Activated CD4-positive, alpha-beta memory T cell treated with anti-CD3 and anti-CD28 coated beads for 36 hours (primary cell): Measurements from ENCODE around the gene HES5. TPM values are rescaled to one million over a fixed set of nuclear protein-coding genes. Genes with fewer than 3 reads are reported as not detected.

ENCODE experiments used
- CTCF ChIA-PET: fragments of 350-600 bp; sonication (Branson Sonifier 250); formaldehyde crosslinking; loops from one replicate; lab custom pipeline; 2021; ENCODE audit warnings: antibody characterized with exemption, inconsistent platforms; lab: Charles Lee
- POLR2A ChIA-PET: fragments of 350-600 bp; sonication (Branson Sonifier 250); formaldehyde crosslinking; loops from one replicate; lab custom pipeline; 2021; ENCODE audit warnings: antibody characterized with exemption; lab: Charles Lee
- DNase-seq: peaks from one replicate; pipeline ENCODE4 v3.0.0-alpha.2; 2020
- H3K27ac Mint-ChIP-seq: one replicate; pipeline ENCODE4 v1.8.0; 2021; ENCODE audit warnings: mixed read lengths
- H3K27me3 Mint-ChIP-seq: one replicate; pipeline ENCODE4 v1.8.0; 2021; ENCODE audit warnings: mixed read lengths
- H3K36me3 Mint-ChIP-seq: one replicate; pipeline ENCODE4 v1.8.0; 2021; ENCODE audit warnings: mixed read lengths
- H3K4me1 Mint-ChIP-seq: one replicate; pipeline ENCODE4 v1.8.0; 2021; ENCODE audit warnings: low read depth, mixed read lengths
- H3K4me3 Mint-ChIP-seq: one replicate; pipeline ENCODE4 v1.8.0; 2021; ENCODE audit warnings: mild to moderate bottlenecking, mixed read lengths
- H3K9me3 Mint-ChIP-seq: one replicate; pipeline ENCODE4 v1.8.0; 2021; ENCODE audit warnings: mixed read lengths
- intact Hi-C: fragments of 100-400 bp; cut with micrococcal nuclease; formaldehyde crosslinking; loops from one replicate; pipeline ENCODE4 v1.15.1; 2023
- total RNA-seq, 2 experiments: library from RNA; stranded (reverse); gene quantifications; one replicate each; pipeline ENCODE4 v1.2.3, GENCODE V29; 2021

The HES5 gene
- total RNA-seq, 2 experiments from 2014 or later = 0.17 TPM; not detected in 1

- POLR2A ChIA-PET = no interaction called here
- Mint-ChIP-seq H3K27ac (no peak overlapping the region), H3K27me3 (no peaks in the 10 kb centered on the region), H3K9me3 (no peaks in the 10 kb centered on the region), H3K4me1 (no peaks in the 10 kb centered on the region), H3K4me3 (no peak overlapping the region), H3K36me3 (peaks cover 12% of the 10 kb centered on the region)
- intact Hi-C loops = no loop called here
- CTCF ChIA-PET = no interaction called here
- DNase-seq = no peak
These were observed 19.5 kb downstream of the HES5 start for GRCh38 chr1:2510366-2511155.

- intact Hi-C loops = no loop called here
- H3K36me3 Mint-ChIP-seq = peaks cover 12% of the 10 kb centered on the region
- POLR2A ChIA-PET = no interaction called here
- DNase-seq = no peak
- no peak overlapping the region for H3K27ac Mint-ChIP-seq
- no peaks in the 10 kb centered on the region for H3K9me3 Mint-ChIP-seq
- H3K4me1 Mint-ChIP-seq = no peaks in the 10 kb centered on the region
- H3K27me3 Mint-ChIP-seq = no peaks in the 10 kb centered on the region
- H3K4me3 Mint-ChIP-seq = no peak overlapping the region
- CTCF ChIA-PET = no interaction called here
These were observed 20.5 kb downstream of the HES5 start for GRCh38 chr1:2509589-2509988.

- intact Hi-C loops = no loop called here
- H3K4me1 Mint-ChIP-seq = no peaks in the 10 kb centered on the region
- POLR2A ChIA-PET = no interaction called here
These were observed 21.3 kb downstream of the HES5 start for GRCh38 chr1:2508751-2509150.

GRCh38 chr1:2508180-2508579, 21.9 kb downstream of the HES5 start:
- H3K27me3 Mint-ChIP-seq = no peaks in the 10 kb centered on the region
- intact Hi-C loops = no loop called here
- H3K9me3 Mint-ChIP-seq = no peaks in the 10 kb centered on the region
- CTCF ChIA-PET = interaction anchor here (0.9 kb wide), 1 partner anchor 23 kb away, joined by 3 read pairs; no protein-coding TSS in a partner anchor
- no peak overlapping the region for H3K4me3 Mint-ChIP-seq
- peaks cover 9% of the 10 kb centered on the region for H3K36me3 Mint-ChIP-seq
- POLR2A ChIA-PET = interaction anchor here (1.3 kb wide), 1 partner anchor 11 kb away, joined by 4 read pairs; no protein-coding TSS in a partner anchor
- DNase-seq = no peak
- H3K4me1 Mint-ChIP-seq = no peaks in the 10 kb centered on the region
- H3K27ac Mint-ChIP-seq = no peak overlapping the region

More at GRCh38 chr1:2508751-2509150, 21.3 kb downstream of the HES5 start:
- no peak for DNase-seq
- H3K27me3 Mint-ChIP-seq = no peaks in the 10 kb centered on the region
- H3K4me3 Mint-ChIP-seq = no peak overlapping the region
- peaks cover 11% of the 10 kb centered on the region for H3K36me3 Mint-ChIP-seq
- CTCF ChIA-PET = no interaction called here
- no peaks in the 10 kb centered on the region for H3K9me3 Mint-ChIP-seq
- H3K27ac Mint-ChIP-seq = no peak overlapping the region

- no peak overlapping the region for H3K4me3 Mint-ChIP-seq
- no peaks in the 10 kb centered on the region for H3K9me3 Mint-ChIP-seq
- no peak for DNase-seq
- no peak overlapping the region for H3K27ac Mint-ChIP-seq
- POLR2A ChIA-PET = interaction anchor here (1.3 kb wide), 1 partner anchor 12 kb away, joined by 4 read pairs; no protein-coding TSS in a partner anchor
- no peaks in the 10 kb centered on the region for H3K4me1 Mint-ChIP-seq
- CTCF ChIA-PET = interaction anchor here (0.9 kb wide), 1 partner anchor 23 kb away, joined by 3 read pairs; no protein-coding TSS in a partner anchor
- peaks cover 9% of the 10 kb centered on the region for H3K36me3 Mint-ChIP-seq
- intact Hi-C loops = no loop called here
- H3K27me3 Mint-ChIP-seq = no peaks in the 10 kb centered on the region
These were observed 22.3 kb downstream of the HES5 start for GRCh38 chr1:2507744-2508155.

- ChIA-PET POLR2A (interaction anchor here (1.3 kb wide), 1 partner anchor 12 kb away, joined by 4 read pairs; no protein-coding TSS in a partner anchor), CTCF (interaction anchor here (0.9 to 1.0 kb wide), 2 partner anchors 24 to 42 kb away, joined by 3 read pairs; no protein-coding TSS in a partner anchor)
- Mint-ChIP-seq H3K27ac (no peak overlapping the region), H3K4me3 (no peak overlapping the region), H3K9me3 (no peaks in the 10 kb centered on the region), H3K4me1 (no peaks in the 10 kb centered on the region), H3K36me3 (peaks cover 9% of the 10 kb centered on the region), H3K27me3 (no peaks in the 10 kb centered on the region)
- intact Hi-C loops = no loop called here
- DNase-seq = no peak
These were observed 23.0 kb downstream of the HES5 start for GRCh38 chr1:2506901-2507565.

- POLR2A ChIA-PET = interaction anchor here (1.0 kb wide), 1 partner anchor 10 kb away, joined by 3 read pairs; no protein-coding TSS in a partner anchor
- no peaks in the 10 kb centered on the region for H3K9me3 Mint-ChIP-seq
- no peak for DNase-seq
These were observed 23.8 kb downstream of the HES5 start for GRCh38 chr1:2506007-2506860.

GRCh38 chr1:2505461-2505994, 24.5 kb downstream of the HES5 start:
- POLR2A ChIA-PET = interaction anchor here (1.0 kb wide), 1 partner anchor 9 kb away, joined by 3 read pairs; no protein-coding TSS in a partner anchor
- Mint-ChIP-seq H3K4me1 (peaks cover under 1% of the 10 kb centered on the region), H3K36me3 (peaks cover 4% of the 10 kb centered on the region)

More at GRCh38 chr1:2506007-2506860, 23.8 kb downstream of the HES5 start:
- Mint-ChIP-seq H3K4me3 (no peak overlapping the region), H3K4me1 (no peaks in the 10 kb centered on the region), H3K27ac (no peak overlapping the region), H3K36me3 (peaks cover 4% of the 10 kb centered on the region), H3K27me3 (no peaks in the 10 kb centered on the region)
- CTCF ChIA-PET = interaction anchor here (1.0 kb wide), 1 partner anchor 42 kb away, joined by 3 read pairs; no protein-coding TSS in a partner anchor
- intact Hi-C loops = no loop called here

GRCh38 chr1:2504949-2505272, 25.2 kb downstream of the HES5 start:
- no peak for DNase-seq
- ChIA-PET CTCF (no interaction called here), POLR2A (no interaction called here)
- Mint-ChIP-seq H3K4me1 (peaks cover 6% of the 10 kb centered on the region), H3K27ac (no peak overlapping the region), H3K27me3 (no peaks in the 10 kb centered on the region), H3K4me3 (no peak overlapping the region), H3K9me3 (no peaks in the 10 kb centered on the region), H3K36me3 (peaks cover 4% of the 10 kb centered on the region)
- intact Hi-C loops = no loop called here

More at GRCh38 chr1:2505461-2505994, 24.5 kb downstream of the HES5 start:
- no peak for DNase-seq
- H3K27me3 Mint-ChIP-seq = no peaks in the 10 kb centered on the region
- H3K27ac Mint-ChIP-seq = no peak overlapping the region
- H3K4me3 Mint-ChIP-seq = no peak overlapping the region
- intact Hi-C loops = no loop called here
- H3K9me3 Mint-ChIP-seq = no peaks in the 10 kb centered on the region
- CTCF ChIA-PET = no interaction called here

GRCh38 chr1:2504225-2504948, 25.7 kb downstream of the HES5 start:
- H3K27me3 Mint-ChIP-seq = no peaks in the 10 kb centered on the region
- ChIA-PET CTCF (no interaction called here), POLR2A (no interaction called here)
- H3K36me3 Mint-ChIP-seq = peaks cover 2% of the 10 kb centered on the region
- H3K27ac Mint-ChIP-seq = no peak overlapping the region
- intact Hi-C loops = no loop called here
- H3K4me3 Mint-ChIP-seq = no peak overlapping the region
- H3K4me1 Mint-ChIP-seq = peaks cover 10% of the 10 kb centered on the region
- H3K9me3 Mint-ChIP-seq = no peaks in the 10 kb centered on the region
- no peak for DNase-seq
